GM19463 (cell line): ENCODE data around the gene KIF6.

Experiments used
- ATAC-seq: cut with Tn5 transposase; IDR thresholded peaks from one replicate; pipeline ENCODE4 v1.9.1; 2021; ENCODE audit warnings: mild to moderate bottlenecking, moderate library complexity; ENCODE audit not compliant: unreplicated experiment

KIF6 gene

GRCh38 chr6:39333644-39334438 is 391.4 kb downstream of the KIF6 start:
- ATAC-seq, result no peak

DNA sequence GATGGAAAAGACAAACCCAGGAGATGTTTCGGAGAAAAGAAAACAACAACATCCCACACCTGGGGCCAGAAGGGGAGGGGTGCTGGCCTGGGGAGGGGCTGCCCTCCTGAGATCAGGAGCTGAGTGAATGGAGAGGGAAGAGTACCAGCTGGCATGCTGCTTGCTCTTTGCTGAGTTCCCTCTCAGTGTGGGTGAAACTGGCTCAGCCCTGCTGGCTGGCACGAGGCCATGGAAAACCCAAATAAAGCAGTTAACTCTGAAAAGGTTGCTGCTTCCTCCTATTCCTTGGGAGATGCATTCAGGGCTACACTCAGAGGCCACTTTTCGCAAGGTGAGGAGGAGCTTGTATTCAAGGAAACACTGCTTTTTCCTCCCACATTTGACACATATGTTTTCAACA is 394.7 kb downstream of the KIF6 start:
- ATAC-seq, result no peak

DNA sequence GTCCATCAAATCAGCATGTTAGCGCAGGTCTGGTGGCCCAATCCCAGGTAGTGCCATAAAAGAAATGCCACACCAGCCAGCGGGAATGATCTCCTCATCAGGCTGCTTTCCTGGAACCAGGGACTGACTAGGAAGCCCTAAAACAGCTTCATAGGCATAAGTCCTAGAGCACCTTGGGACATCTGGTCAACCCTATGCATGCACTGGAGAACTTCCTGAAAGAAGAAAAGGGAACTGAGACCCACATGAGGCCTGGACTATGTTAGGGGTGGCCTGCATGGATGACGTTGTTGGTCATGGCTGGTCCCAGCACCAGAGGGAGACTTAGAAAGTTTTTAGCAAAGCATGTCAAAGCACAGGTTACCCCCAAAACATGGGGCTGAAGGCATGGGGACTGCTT is 395.2 kb downstream of the KIF6 start:
- ATAC-seq, result peak; percentile 78

DNA sequence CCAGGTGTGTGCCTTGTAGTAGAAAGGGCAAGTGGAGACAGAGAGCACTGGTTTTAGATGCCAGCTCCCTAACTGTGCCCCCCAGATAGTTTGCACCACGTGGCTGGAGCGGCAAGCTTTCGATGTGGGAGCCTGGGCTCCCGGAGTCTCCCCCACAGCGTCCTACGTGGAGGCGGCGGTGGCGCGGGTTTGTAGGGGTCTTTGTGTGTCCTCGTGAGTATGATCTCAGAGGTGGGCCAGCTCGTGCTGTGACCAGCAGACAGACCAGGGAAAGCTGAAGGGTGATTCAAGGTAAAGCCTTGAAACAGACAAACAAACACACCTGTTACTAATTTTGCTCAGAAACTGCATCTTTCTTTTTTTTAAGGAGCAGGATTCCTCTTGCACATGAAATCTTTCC is 397.1 kb downstream of the KIF6 start:
- no peak for ATAC-seq

DNA sequence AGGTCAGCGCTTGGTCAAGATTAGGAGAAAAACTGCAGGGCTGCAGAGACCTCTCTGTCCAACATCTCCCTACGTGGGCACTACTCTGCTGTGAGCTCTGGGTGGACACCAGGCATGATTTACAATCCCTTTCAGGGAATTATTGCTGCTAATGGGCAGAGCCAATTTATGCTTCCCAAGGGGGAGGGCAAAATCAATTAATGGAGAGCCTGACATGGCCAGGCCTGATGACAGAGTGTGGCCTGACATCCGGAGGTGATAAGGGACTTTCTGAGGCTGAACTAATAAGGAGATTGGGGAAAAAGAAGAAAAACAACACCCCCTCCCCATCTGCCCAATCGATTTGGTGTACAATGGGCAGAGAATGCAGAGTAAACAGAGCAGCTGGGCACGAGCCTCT is 397.7 kb downstream of the KIF6 start:
- no peak for ATAC-seq

DNA sequence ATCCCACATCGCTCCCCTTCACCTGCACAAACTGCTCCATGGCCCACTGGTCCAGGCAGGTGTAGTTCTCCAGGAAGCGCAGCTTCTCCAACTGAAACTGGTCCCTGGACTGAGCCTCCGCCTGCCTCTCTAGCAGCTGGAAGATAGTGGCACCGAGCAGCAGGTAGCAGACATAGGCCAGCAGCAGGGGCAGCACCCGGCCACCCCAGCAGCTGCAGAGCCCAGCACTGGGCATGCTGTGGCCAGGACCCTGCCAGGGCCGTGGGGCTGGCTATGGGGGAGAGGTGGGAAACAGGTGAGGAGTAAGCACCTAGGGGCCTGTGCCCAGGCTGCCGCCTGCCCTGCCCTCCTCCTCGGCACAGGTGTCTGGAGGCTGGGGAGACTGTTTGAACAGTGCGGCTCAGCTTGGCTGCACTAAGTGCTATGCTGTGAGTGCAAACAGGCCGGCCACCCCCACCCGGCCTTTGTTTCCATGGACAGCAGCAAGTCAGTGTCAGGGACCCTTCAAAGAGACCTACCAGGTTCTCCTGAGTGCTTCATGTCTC is 402.8 kb downstream of the KIF6 start, which contains the start of gene KCNK16:
Gene KCNK16, minus strand, starts transcription at position 397 of the 545 bp plus-strand sequence. Its CDS starts 162 bp downstream, at position 235.
- ATAC-seq, result no peak

DNA sequence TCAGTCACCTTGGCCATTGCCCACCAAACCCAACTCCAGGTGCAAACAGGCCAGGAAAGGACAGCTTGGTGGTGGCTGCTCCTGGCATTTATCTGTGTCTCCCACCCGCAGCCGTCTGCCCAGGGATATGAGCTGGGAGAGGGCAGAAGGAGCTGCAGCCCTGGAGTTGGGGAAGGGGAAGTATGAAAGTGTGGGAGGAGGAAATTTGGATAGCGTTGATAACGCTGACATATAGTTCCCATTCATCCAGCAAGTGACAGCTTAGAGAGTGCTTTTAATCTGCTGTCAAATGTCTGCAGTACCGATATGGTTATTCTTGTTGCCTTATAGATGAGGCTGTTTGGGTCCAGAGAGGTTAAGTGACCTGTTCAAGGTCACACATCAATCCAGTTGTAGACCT is 403.4 kb downstream of the KIF6 start:
- no peak for ATAC-seq

GRCh38 chr6:39320363-39320984 is 404.7 kb downstream of the KIF6 start:
- no peak for ATAC-seq

DNA sequence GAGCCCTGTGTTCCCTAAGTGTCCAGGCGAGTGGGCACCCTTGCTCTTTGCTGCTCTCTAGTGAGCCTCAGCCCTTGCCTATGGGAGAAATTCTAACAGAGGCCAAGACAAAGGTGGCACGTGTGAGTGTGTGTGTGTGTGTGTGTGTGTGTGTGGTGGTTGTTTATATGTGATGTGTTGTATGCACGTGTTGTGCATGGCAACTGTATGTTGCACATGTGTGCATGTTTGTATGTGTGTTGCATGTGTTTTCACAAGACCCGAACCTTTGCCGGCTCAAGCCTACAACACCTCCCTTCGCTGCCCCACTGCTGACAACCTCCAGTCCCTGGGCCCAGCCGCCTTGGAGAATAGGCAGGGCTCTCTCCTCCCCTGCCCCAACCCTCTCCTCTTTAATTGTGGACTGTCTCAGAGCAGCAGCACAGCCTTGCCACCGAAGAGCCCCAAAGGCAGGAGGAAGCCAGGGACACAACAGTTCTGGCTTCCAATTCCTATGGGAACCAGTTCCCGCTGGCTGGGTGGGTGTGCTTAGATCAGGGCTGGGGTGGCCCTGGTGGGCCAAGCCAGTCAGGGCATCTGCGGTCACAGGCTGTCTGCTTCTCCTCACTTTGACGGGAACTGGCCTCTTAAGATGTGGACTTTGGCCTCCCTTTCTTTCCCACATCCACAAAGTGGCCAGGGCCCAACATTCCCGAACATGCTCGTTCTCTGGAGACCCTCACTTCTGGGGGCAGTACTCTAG is 405.4 kb downstream of the KIF6 start:
- no peak for ATAC-seq

GRCh38 chr6:39317256-39317655 is 408.0 kb downstream of the KIF6 start:
- ATAC-seq, result no peak

- no peak for ATAC-seq
These were observed 410.9 kb downstream of the KIF6 start, which contains the start of gene KCNK17 for GRCh38 chr6:39314273-39314795. TSS of gene KCNK17 (minus strand) at chr6:39314419. CDS start at chr6:39314320, 99 bp downstream.

- ATAC-seq, result no peak
These were observed 411.5 kb downstream of the KIF6 start for GRCh38 chr6:39313526-39314272.

GRCh38 chr6:39312912-39313525 is 412.2 kb downstream of the KIF6 start:
- no peak for ATAC-seq

DNA sequence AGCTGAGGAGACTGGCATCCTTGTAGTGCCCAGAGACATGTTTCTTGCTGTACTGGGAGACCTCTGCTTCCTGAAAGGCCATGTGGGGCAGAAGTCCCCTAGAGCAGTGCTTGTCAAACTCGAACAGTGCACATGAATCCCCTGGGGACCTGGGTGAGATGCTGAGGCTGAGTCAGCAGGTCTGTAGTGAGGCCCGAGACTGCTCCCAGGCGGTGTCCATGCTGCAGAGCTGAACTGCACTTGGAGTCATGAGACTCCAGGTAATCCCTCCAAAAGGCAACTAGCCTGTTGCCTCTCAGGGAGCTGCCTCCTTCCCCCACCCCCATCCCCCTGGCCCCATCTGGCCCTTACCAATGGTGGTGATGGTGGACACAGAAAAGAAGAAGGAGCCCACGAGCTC is 414.7 kb downstream of the KIF6 start:
- no peak for ATAC-seq

DNA sequence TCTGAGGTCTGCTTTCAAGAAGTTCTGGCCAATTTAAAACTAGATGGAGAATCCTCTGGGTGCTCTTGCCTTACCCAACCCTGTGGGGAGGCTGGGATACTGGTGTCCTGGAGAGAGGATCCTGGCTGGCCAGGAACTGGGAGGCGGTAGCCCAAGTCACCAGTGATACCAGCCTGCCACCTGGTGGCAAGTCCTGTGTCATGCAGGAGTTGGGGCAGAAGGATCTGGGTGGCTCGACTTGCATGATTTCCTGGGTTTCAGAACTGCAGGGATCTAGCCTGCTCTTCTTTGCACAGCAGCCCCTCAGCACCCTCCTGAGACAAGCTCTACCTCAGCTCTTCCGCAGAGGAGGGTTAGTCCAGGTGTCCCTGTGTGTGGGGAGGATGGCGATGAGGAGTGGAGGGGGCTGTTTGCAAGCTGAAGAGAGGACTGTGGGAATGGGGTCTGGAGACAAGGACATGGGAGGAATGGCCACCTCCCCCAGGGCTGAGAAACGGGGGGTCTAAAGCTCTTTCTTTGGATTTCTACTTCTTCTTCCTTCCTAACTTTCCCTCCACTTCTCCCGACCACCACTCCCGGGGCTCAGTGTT is 415.2 kb downstream of the KIF6 start:
- no peak for ATAC-seq

GRCh38 chr6:39307462-39307861 is 417.7 kb downstream of the KIF6 start:
- ATAC-seq, result no peak

DNA sequence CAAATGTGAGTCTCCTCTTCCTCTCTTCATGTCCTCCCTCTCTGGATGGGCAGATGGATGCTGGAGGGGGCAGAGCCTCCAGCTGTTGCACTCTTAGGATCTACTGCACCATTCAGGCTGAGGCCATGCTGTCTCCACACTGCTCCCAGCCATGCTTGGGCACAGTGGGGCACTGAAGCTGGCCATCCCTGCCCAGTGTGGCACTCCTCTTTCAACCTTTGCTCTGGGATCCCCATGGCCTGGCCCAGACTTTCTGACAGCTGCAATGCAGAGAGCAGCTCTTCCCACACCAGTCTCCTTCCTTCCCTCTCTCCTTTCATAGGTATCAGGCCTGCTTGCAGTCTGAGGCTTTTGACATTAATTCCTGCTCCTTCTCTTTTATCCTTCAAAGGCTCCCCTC is 420.3 kb downstream of the KIF6 start:
- no peak for ATAC-seq

- no peak for ATAC-seq
These were observed 421.6 kb downstream of the KIF6 start for GRCh38 chr6:39303425-39304153.
